ENCODE results near the gene UCKL1. TPM values are rescaled to one million over a fixed set of nuclear protein-coding genes. Genes with fewer than 3 reads are reported as not detected.

Gene UCKL1
- total RNA-seq, 1 donor, result 21.0 TPM

GRCh38 chr20:63900413-63900812 is 55.8 kb downstream of the UCKL1 start:
- H4K20me1 ChIP-seq (ENCODE audit: insufficient read depth, low read length), result peaks cover 80% of the 10 kb centered on the region
- H2AFZ ChIP-seq (ENCODE audit: low read length), result no peak overlapping the region

DNA sequence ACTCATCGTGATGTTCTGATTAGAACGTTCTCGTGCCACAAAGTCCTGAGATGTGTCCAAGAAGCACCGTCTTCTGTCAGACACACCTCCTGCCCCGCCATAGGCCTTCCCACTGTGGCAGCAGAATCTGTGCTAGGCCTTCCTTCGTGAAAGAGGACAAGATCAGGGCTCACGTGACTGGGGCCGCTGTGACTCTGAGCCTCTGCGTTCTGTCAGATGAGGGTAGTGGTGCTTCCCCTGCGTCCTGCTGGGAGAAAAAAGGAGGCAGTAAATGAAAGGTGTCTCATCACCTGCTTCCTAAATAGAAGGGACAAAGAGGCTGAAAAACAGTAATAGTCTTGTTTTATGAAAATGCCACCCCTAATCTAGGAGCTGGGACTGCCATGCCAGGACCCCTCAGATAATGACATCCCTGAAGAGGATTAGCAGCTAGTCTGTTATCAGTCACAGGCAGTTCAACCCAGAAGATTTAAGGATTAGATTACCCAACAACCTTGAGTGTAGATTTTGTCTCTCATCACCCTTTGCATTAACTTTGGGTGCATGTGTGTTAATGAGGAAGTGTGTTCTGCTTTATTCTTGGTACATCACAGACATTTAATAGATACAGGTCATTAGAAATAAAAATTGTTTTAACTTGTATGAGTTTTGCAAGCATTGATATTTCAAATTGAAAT is 57.2 kb downstream of the UCKL1 start:
- Histone ChIP-seq H3K79me2 (ENCODE audit: insufficient read depth, low read length) (peaks cover 83% of the 10 kb centered on the region), H3K27ac (ENCODE audit: low read depth, low read length) (no peak overlapping the region), H3K4me1 (ENCODE audit: insufficient read depth, low read length) (peaks cover 14% of the 10 kb centered on the region), H3K4me2 (ENCODE audit: insufficient read depth, low read length) (no peak overlapping the region), H3K4me3 (ENCODE audit: insufficient read depth, low read length) (no peak overlapping the region), H3K27me3 (ENCODE audit: insufficient read depth, low read length) (no peaks in the 10 kb centered on the region), H3K9me3 (ENCODE audit: low read depth, low read length) (no peaks in the 10 kb centered on the region), H3K36me3 (ENCODE audit: insufficient read depth, low read length) (peaks cover 8% of the 10 kb centered on the region), H2AFZ (ENCODE audit: low read length) (no peak overlapping the region), H4K20me1 (ENCODE audit: insufficient read depth, low read length) (peaks cover 70% of the 10 kb centered on the region)
- peak; percentile 38 for DNase-seq (ENCODE audit: insufficient read length, low spot score, missing footprints)
- TF ChIP-seq CTCF (IDR thresholded peaks at IDR 0.05; ENCODE audit: extremely low read depth, low read depth, low read length), result no peak

More at GRCh38 chr20:63900413-63900812, 55.8 kb downstream of the UCKL1 start:
- H3K9me3 ChIP-seq (ENCODE audit: low read depth, low read length), result no peaks in the 10 kb centered on the region
- H3K27ac ChIP-seq (ENCODE audit: low read depth, low read length), result no peak overlapping the region
- H3K27me3 ChIP-seq (ENCODE audit: insufficient read depth, low read length), result no peaks in the 10 kb centered on the region
- no peak overlapping the region for H3K4me3 ChIP-seq (ENCODE audit: insufficient read depth, low read length)
- no peak for TF ChIP-seq CTCF (IDR thresholded peaks at IDR 0.05; ENCODE audit: extremely low read depth, low read depth, low read length)
- no peak overlapping the region for H3K4me2 ChIP-seq (ENCODE audit: insufficient read depth, low read length)
- peaks cover 97% of the 10 kb centered on the region for H3K79me2 ChIP-seq (ENCODE audit: insufficient read depth, low read length)
- peaks cover 17% of the 10 kb centered on the region for H3K36me3 ChIP-seq (ENCODE audit: insufficient read depth, low read length)
- H3K4me1 ChIP-seq (ENCODE audit: insufficient read depth, low read length), result peaks cover 10% of the 10 kb centered on the region
- peak; percentile 67 for DNase-seq (ENCODE audit: insufficient read length, low spot score, missing footprints)

GRCh38 chr20:63897978-63898561 is 58.1 kb downstream of the UCKL1 start:
- Histone ChIP-seq H3K4me3 (ENCODE audit: insufficient read depth, low read length) (no peak overlapping the region), H3K4me1 (ENCODE audit: insufficient read depth, low read length) (peaks cover 15% of the 10 kb centered on the region), H3K4me2 (ENCODE audit: insufficient read depth, low read length) (no peak overlapping the region), H3K27me3 (ENCODE audit: insufficient read depth, low read length) (no peaks in the 10 kb centered on the region), H4K20me1 (ENCODE audit: insufficient read depth, low read length) (peaks cover 60% of the 10 kb centered on the region), H3K27ac (ENCODE audit: low read depth, low read length) (peak overlapping the region; percentile 3), H3K36me3 (ENCODE audit: insufficient read depth, low read length) (peaks cover 8% of the 10 kb centered on the region), H3K9me3 (ENCODE audit: low read depth, low read length) (no peaks in the 10 kb centered on the region), H3K79me2 (ENCODE audit: insufficient read depth, low read length) (peaks cover 73% of the 10 kb centered on the region), H2AFZ (ENCODE audit: low read length) (no peak overlapping the region)
- peak; percentile 6 for DNase-seq (ENCODE audit: insufficient read length, low spot score, missing footprints)
- no peak for TF ChIP-seq CTCF (IDR thresholded peaks at IDR 0.05; ENCODE audit: extremely low read depth, low read depth, low read length)
